OCI-LY1 (cell line): Measurements from ENCODE around the gene BICRAL.
"Not testable (repeated sequence)": the region's sequence is repeated elsewhere in the genome, so short reads cannot be mapped to it uniquely, and the experiment has no call there.

Experiments used
- H2AFZ ChIP-seq: fragments of 200-600 bp; sonication (generic), shearing (Covaris generic); 2 replicates; pipeline ENCODE4 v1.6.0; 2014; ENCODE audit warnings: antibody characterized with exemption, mild to moderate bottlenecking, low read length
- H3F3A ChIP-seq: fragments of 200-600 bp; sonication (generic), shearing (Covaris generic); 2 replicates; pipeline ENCODE4 v1.6.0; 2014; ENCODE audit warnings: mild to moderate bottlenecking, antibody characterized with exemption, low read length, moderate library complexity; ENCODE audit not compliant: insufficient read depth
- H3K27ac ChIP-seq: fragments of 200-600 bp; sonication (generic); 2 replicates; pipeline ENCODE4 v1.5.1; 2014; ENCODE audit warnings: low read length, mixed run types, mild to moderate bottlenecking, low read depth; ENCODE audit not compliant: poor library complexity, severe bottlenecking
- H3K27me3 ChIP-seq: fragments of 200-600 bp; sonication (generic); 2 replicates; pipeline ENCODE4 v1.6.0; 2014; ENCODE audit warnings: antibody characterized with exemption, mild to moderate bottlenecking, low read length, moderate library complexity; ENCODE audit not compliant: insufficient read depth
- H3K36me3 ChIP-seq: fragments of 200-600 bp; sonication (generic); 2 replicates; pipeline ENCODE4 v1.6.1; 2014; ENCODE audit warnings: mild to moderate bottlenecking, antibody characterized with exemption, low read length, moderate library complexity, mixed read lengths; ENCODE audit not compliant: insufficient read depth
- H3K4me1 ChIP-seq: fragments of 200-600 bp; sonication (generic); 2 replicates; pipeline ENCODE4 v1.5.1; 2014; ENCODE audit warnings: mild to moderate bottlenecking, low read length, moderate library complexity; ENCODE audit not compliant: insufficient read depth, severe bottlenecking
- H3K4me2 ChIP-seq: fragments of 200-600 bp; sonication (generic), shearing (Covaris generic); 2 replicates; pipeline ENCODE4 v1.6.1; 2014; ENCODE audit warnings: low read length
- H3K4me3 ChIP-seq: fragments of 200-600 bp; sonication (generic); 2 replicates; pipeline ENCODE4 v1.5.1; 2014; ENCODE audit warnings: low read length, low read depth, mild to moderate bottlenecking, mixed read lengths; ENCODE audit not compliant: poor library complexity, severe bottlenecking
- H3K79me2 ChIP-seq: fragments of 200-600 bp; shearing (Covaris generic); 2 replicates; pipeline ENCODE4 v1.6.1; 2016; ENCODE audit warnings: mixed run types, low read length, mixed read lengths; ENCODE audit not compliant: insufficient read depth
- H3K9ac ChIP-seq: fragments of 200-600 bp; sonication (generic), shearing (Covaris generic); 2 replicates; pipeline ENCODE4 v1.6.1; 2014; ENCODE audit warnings: mild to moderate bottlenecking, low read length, mixed read lengths
- H3K9me2 ChIP-seq: fragments of 200-600 bp; sonication (generic), shearing (Covaris generic); 2 replicates; pipeline ENCODE4 v1.6.1; 2014; ENCODE audit warnings: low read depth, mild to moderate bottlenecking, low read length, mixed read lengths
- H3K9me3 ChIP-seq: fragments of 200-600 bp; shearing (Covaris generic); 2 replicates; pipeline ENCODE4 v1.6.1; 2014; ENCODE audit warnings: low read length, mixed read lengths
- H4K20me1 ChIP-seq: fragments of 200-600 bp; sonication (generic), shearing (Covaris generic); 2 replicates; pipeline ENCODE4 v1.6.0; 2016; ENCODE audit warnings: mild to moderate bottlenecking, low read length; ENCODE audit not compliant: insufficient read depth
- EZH2 ChIP-seq: fragments of 200-600 bp; sonication (generic), shearing (Covaris generic); IDR thresholded peaks from 2 replicates; pipeline ENCODE4 v1.8.0; 2017; ENCODE audit warnings: borderline replicate concordance, mixed run types, mild to moderate bottlenecking, antibody characterized with exemption, low read length, moderate library complexity, mixed read lengths
- TF ChIP-seq, protein P1 (sequence below): fragments of 200-600 bp; sonication (generic), shearing (Covaris generic); IDR thresholded peaks from 2 replicates; pipeline ENCODE4 v1.5.1; 2017; ENCODE audit warnings: mild to moderate bottlenecking, antibody characterized with exemption, low read length, moderate library complexity, mixed read lengths

Gene BICRAL

DNA sequence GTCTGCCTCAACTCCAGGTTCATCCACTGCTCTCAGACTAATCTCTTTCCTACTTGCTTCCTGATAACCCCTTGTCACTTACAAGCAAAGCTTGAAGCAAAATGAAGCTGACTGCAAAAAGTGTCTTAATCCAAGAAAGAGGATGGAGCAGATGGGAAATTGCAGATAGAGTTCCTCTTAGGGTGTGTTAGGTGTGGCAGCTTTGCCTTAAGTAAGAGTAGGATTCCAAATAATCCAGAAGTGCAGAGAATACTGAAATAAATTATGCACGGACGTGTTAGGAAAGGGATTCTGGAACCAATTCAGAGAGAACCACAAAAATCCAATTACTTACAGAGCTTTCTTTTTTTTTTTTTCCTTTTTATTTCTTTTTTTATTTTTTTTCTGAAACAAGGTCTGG is 91.5 kb downstream of the BICRAL start:
- Histone ChIP-seq H3K4me1 (peaks cover 20% of the 10 kb centered on the region), H3K9me3 (no peaks in the 10 kb centered on the region), H2AFZ (no peak overlapping the region), H3K9me2 (no peaks in the 10 kb centered on the region), H3K9ac (no peak overlapping the region), H3K27ac (no peak overlapping the region), H3K79me2 (no peaks in the 10 kb centered on the region), H3K4me2 (no peak overlapping the region), H3K4me3 (no peak overlapping the region), H3K27me3 (no peaks in the 10 kb centered on the region), H3F3A (peaks cover 3% of the 10 kb centered on the region; the same call in 1 of the 2 replicates), H3K36me3 (peaks cover 11% of the 10 kb centered on the region; the same call in 1 of the 2 replicates), H4K20me1 (no peaks in the 10 kb centered on the region)
- TF ChIP-seq, protein P1, sequence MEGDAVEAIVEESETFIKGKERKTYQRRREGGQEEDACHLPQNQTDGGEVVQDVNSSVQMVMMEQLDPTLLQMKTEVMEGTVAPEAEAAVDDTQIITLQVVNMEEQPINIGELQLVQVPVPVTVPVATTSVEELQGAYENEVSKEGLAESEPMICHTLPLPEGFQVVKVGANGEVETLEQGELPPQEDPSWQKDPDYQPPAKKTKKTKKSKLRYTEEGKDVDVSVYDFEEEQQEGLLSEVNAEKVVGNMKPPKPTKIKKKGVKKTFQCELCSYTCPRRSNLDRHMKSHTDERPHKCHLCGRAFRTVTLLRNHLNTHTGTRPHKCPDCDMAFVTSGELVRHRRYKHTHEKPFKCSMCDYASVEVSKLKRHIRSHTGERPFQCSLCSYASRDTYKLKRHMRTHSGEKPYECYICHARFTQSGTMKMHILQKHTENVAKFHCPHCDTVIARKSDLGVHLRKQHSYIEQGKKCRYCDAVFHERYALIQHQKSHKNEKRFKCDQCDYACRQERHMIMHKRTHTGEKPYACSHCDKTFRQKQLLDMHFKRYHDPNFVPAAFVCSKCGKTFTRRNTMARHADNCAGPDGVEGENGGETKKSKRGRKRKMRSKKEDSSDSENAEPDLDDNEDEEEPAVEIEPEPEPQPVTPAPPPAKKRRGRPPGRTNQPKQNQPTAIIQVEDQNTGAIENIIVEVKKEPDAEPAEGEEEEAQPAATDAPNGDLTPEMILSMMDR: no peak
- TF ChIP-seq EZH2: no peak

DNA sequence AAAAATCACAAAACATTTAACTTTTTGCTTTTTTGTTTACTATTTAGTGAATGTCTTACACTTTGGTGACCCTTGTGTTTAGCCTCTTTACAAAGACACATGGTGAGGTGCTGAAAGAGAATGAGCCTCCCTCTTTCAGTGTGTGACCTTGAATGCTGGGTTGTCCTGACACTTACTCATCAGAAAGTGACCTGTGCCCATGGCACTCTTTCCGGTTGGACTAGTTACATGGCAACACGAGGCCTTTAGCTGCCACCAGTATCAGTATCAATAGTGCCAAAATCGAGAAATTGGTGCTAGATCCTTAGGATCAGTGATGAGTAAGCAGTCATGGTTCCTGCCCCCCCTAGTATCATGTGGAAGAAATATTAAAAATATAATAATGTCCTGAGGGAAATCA is 95.8 kb downstream of the BICRAL start:
- H4K20me1 ChIP-seq: no peaks in the 10 kb centered on the region
- peaks cover 21% of the 10 kb centered on the region for H3K79me2 ChIP-seq
- H3K9ac ChIP-seq: no peak overlapping the region
- H3K27me3 ChIP-seq: no peaks in the 10 kb centered on the region
- no peaks in the 10 kb centered on the region for H3K9me2 ChIP-seq
- peak overlapping the region; percentile 60 for H2AFZ ChIP-seq
- peaks cover 30% of the 10 kb centered on the region for H3K4me1 ChIP-seq
- H3K36me3 ChIP-seq: peaks cover 19% of the 10 kb centered on the region
- H3F3A ChIP-seq: peaks cover 3% of the 10 kb centered on the region; the same call in 1 of the 2 replicates
- TF ChIP-seq EZH2: no peak
- TF ChIP-seq, protein P1: no peak
- H3K27ac ChIP-seq: peak overlapping the region; percentile 69
- no peak overlapping the region for H3K4me3 ChIP-seq
- no peaks in the 10 kb centered on the region for H3K9me3 ChIP-seq
- no peak overlapping the region for H3K4me2 ChIP-seq

DNA sequence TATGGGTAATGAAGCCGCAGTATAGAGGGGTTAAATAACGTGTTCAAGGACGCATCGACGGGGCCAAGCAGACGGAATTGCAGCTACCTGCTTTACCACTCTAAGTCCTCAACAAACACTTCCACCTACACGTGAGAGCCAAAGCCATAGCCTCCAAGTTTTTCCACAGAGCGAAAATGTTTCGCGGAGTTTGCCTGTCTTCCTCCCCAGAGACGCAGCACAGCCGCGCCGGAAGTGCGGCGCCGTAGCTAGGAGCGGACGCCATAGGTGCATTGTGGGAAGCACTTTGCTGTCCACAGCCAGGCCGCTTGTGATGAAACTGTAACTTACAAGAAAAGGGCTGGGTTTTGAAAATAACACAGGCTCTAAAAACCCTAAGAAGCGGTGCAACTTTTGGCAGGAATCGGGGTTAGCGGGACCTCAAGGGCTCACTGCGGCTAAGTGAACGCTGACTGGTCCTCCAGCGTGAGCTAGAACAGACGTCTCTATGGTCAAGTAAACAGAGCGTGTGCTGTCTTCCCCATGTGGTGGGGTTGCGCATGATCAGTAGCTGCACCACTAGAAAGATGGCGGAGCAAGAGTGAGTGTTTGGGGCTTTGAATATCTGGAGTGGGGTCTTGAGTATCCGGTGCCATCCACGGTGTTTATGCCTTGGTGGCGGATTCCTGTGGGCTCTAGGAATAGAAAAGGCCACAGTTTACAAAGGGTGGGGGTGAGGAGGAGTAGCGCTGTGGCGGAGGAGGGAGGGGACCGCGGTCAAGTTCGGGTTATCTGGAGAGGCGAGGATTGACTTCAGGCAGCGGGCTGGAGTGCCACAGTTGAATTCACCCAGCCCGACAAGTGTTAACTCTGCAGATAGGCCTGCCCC is 97.8 kb downstream of the BICRAL start, which contains the start of gene RPL7L1:
TSS of gene RPL7L1 (plus strand) at position 245 of the 868 bp plus-strand sequence. CDS start at position 540, 295 bp downstream.
- Histone ChIP-seq H3K79me2 (peaks cover 21% of the 10 kb centered on the region), H3K9me2 (no peaks in the 10 kb centered on the region), H3K9ac (peak within 1 kb of the TSS; percentile 92), H4K20me1 (no peaks in the 10 kb centered on the region), H3K27ac (peak within 1 kb of the TSS; percentile 93), H2AFZ (peak within 1 kb of the TSS; percentile 73), H3K27me3 (no peaks in the 10 kb centered on the region), H3K9me3 (no peaks in the 10 kb centered on the region), H3K4me1 (peaks cover 30% of the 10 kb centered on the region), H3K4me2 (peak within 1 kb of the TSS; percentile 80), H3K36me3 (peaks cover 38% of the 10 kb centered on the region), H3F3A (peaks cover 3% of the 10 kb centered on the region; the same call in 1 of the 2 replicates), H3K4me3 (peak within 1 kb of the TSS; percentile 93)
- TF ChIP-seq, protein P1: no peak
- no peak for TF ChIP-seq EZH2

DNA sequence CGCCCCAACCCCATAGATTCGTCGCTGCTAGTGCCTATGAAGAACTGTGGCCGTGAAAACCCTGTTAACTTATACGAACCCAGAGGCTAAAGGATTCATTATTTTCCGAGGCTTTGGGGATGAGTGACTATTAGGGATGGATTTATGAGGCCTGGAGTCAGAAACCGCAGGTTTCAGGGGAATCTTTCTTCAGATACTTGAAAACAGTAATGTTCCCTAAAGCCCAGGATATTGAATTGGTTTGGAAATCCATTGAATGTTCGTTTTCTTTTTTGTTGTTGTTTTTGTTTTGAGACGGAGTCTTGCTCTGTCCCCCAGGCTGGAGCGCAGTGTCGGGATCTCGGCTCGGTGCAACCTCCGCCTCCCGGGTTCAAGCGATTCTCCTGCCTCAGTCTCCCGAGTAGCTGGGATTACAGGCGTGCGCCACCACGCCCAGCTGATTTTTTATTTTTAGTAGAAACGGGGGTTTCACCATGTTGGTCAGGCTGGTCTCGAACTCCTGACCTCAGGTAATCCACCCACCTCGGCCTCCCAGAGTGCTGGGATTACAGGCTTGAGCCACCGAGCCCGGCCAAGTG is 98.5 kb downstream of the BICRAL start:
- H3K4me1 ChIP-seq: peaks cover 30% of the 10 kb centered on the region
- not testable (repeated sequence) for H3K9me2 ChIP-seq, H3K27me3 ChIP-seq, H3F3A ChIP-seq, H4K20me1 ChIP-seq, H3K9me3 ChIP-seq, H2AFZ ChIP-seq
- H3K27ac ChIP-seq: peak overlapping the region; percentile 93
- peak overlapping the region; percentile 93 for H3K4me3 ChIP-seq
- peaks cover 45% of the 10 kb centered on the region for H3K36me3 ChIP-seq
- peak overlapping the region; percentile 80 for H3K4me2 ChIP-seq
- H3K79me2 ChIP-seq: peaks cover 21% of the 10 kb centered on the region
- peak overlapping the region; percentile 92 for H3K9ac ChIP-seq
